ENCODE data around the gene GNRH2.

The GNRH2 gene

DNA sequence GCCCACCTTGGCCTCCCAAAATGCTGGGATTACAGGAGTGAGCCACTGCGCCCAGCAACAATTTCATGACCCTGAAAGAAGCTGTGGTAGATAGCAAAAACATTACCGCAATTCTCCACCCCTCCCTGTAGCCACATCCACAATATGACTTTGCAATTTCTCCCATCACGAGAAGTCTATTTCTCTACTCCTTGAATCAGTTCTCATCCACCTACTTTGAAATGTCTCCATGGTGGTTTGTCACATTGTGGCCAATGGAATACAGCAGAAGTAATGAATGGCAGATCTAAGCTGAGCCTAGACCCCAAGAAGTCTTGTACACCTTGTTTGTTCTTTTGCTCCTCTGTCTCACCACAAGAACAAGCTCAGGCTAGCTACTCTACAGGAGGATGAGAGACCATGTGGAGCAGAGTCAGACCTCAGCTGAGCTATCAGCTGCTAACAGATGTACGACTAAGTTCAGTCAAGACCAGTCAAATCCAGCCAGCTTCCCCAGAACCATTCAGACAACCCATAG, 34.3 kb downstream of the GNRH2 start:
- Mint-ChIP-seq H3K4me1 (ENCODE audit: low read depth) (peaks cover 19% of the 10 kb centered on the region), H3K27me3 (peaks cover 11% of the 10 kb centered on the region), H3K27ac (peak overlapping the region; percentile 30), H3K4me3 (peak overlapping the region; percentile 77), H3K9me3 (ENCODE audit: low read depth) (no peaks in the 10 kb centered on the region), H3K36me3 (peaks cover 2% of the 10 kb centered on the region)

- H3K9me3 Mint-ChIP-seq (ENCODE audit: low read depth), result no peaks in the 10 kb centered on the region
- no peak overlapping the region for H3K4me3 Mint-ChIP-seq
- no peak overlapping the region for H3K27ac Mint-ChIP-seq
- peaks cover 11% of the 10 kb centered on the region for H3K27me3 Mint-ChIP-seq
- H3K36me3 Mint-ChIP-seq, result peaks cover 2% of the 10 kb centered on the region
- peaks cover 17% of the 10 kb centered on the region for H3K4me1 Mint-ChIP-seq (ENCODE audit: low read depth)
Observed at GRCh38 chr20:3080939-3081388, 37.5 kb downstream of the GNRH2 start.

- H3K27me3 Mint-ChIP-seq, result peaks cover 11% of the 10 kb centered on the region
- H3K9me3 Mint-ChIP-seq (ENCODE audit: low read depth), result no peaks in the 10 kb centered on the region
- peaks cover 17% of the 10 kb centered on the region for H3K4me1 Mint-ChIP-seq (ENCODE audit: low read depth)
- H3K36me3 Mint-ChIP-seq, result peaks cover 2% of the 10 kb centered on the region
- H3K4me3 Mint-ChIP-seq, result peak overlapping the region; percentile 77
- H3K27ac Mint-ChIP-seq, result no peak overlapping the region
Observed at GRCh38 chr20:3081641-3082040, 38.2 kb downstream of the GNRH2 start.

- Mint-ChIP-seq H3K27ac (no peak overlapping the region), H3K27me3 (peaks cover 11% of the 10 kb centered on the region), H3K9me3 (ENCODE audit: low read depth) (no peaks in the 10 kb centered on the region), H3K36me3 (peaks cover 2% of the 10 kb centered on the region), H3K4me1 (ENCODE audit: low read depth) (peaks cover 11% of the 10 kb centered on the region), H3K4me3 (peak overlapping the region; percentile 77)
Observed at GRCh38 chr20:3082306-3082951, 39.0 kb downstream of the GNRH2 start.

- peaks cover 2% of the 10 kb centered on the region for H3K36me3 Mint-ChIP-seq
- H3K27ac Mint-ChIP-seq, result no peak overlapping the region
- no peaks in the 10 kb centered on the region for H3K9me3 Mint-ChIP-seq (ENCODE audit: low read depth)
- H3K4me1 Mint-ChIP-seq (ENCODE audit: low read depth), result peaks cover 5% of the 10 kb centered on the region
- peak overlapping the region; percentile 62 for H3K4me3 Mint-ChIP-seq
- H3K27me3 Mint-ChIP-seq, result peaks cover 11% of the 10 kb centered on the region
Observed at GRCh38 chr20:3082955-3083952, 39.8 kb downstream of the GNRH2 start.

GRCh38 chr20:3084283-3084985, 41.0 kb downstream of the GNRH2 start, which contains the start of gene AVP:
Gene AVP (minus strand): TSS chr20:3084724. CDS start chr20:3084674, 50 bp downstream.
- Mint-ChIP-seq H3K4me3 (peak within 1 kb of the TSS; percentile 62), H3K9me3 (ENCODE audit: low read depth) (no peaks in the 10 kb centered on the region), H3K4me1 (ENCODE audit: low read depth) (peaks cover 5% of the 10 kb centered on the region), H3K36me3 (peaks cover 2% of the 10 kb centered on the region), H3K27ac (no peak within 1 kb of the TSS), H3K27me3 (peaks cover 11% of the 10 kb centered on the region)

DNA sequence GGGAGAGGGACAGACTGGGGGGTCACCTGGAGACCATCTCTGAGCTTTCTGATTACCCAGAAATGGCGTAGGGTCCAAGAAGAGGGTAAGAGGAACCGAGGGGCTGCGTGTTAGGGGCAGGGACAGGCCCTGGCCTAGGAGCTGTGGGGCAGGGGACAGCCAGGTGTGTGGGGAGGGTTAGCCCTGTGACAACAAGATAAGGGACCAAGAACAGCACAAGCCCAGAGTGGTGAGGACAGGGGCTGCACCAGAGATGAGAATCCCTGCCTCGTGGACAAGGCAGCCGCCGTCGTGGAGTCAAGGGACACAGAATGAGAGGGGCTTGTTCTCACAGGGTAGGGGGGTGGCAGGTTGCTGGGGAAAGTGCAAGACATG, 41.6 kb downstream of the GNRH2 start:
- no peaks in the 10 kb centered on the region for H3K9me3 Mint-ChIP-seq (ENCODE audit: low read depth)

DNA sequence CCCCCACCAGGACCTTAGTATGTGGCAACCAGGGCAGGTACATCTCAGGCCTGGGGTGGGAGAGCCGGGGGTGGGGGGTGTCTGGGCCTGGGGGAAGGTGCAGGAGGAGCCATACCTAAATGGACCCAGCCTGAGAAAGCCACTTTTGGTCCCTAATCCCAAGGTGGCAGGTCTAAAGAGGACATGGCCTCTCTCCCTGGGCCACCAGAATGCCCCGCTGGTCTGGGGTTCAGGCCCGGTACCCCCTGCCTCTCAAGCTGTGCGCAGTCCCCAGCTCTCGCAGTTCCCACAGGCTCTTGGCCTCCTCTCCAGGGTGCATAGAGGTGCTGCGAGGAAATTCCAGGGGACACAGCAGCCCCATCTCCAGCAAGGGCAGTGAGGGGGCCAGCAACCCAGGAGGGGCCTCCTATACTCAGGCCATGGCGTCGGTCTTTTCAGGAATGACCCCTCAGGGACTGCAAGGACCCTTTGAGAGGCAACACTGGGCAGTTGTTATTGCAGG, 42.2 kb downstream of the GNRH2 start:
- peaks cover 15% of the 10 kb centered on the region for H3K4me1 Mint-ChIP-seq (ENCODE audit: low read depth)
- H3K36me3 Mint-ChIP-seq, result no peaks in the 10 kb centered on the region
- peaks cover 9% of the 10 kb centered on the region for H3K27me3 Mint-ChIP-seq
- no peak overlapping the region for H3K4me3 Mint-ChIP-seq
- H3K9me3 Mint-ChIP-seq (ENCODE audit: low read depth), result no peaks in the 10 kb centered on the region
- no peak overlapping the region for H3K27ac Mint-ChIP-seq

More for the DNA sequence above, 41.6 kb downstream of the GNRH2 start:
- Mint-ChIP-seq H3K4me1 (ENCODE audit: low read depth) (peaks cover 8% of the 10 kb centered on the region), H3K27me3 (peaks cover 11% of the 10 kb centered on the region), H3K4me3 (no peak overlapping the region), H3K36me3 (no peaks in the 10 kb centered on the region), H3K27ac (no peak overlapping the region)

DNA sequence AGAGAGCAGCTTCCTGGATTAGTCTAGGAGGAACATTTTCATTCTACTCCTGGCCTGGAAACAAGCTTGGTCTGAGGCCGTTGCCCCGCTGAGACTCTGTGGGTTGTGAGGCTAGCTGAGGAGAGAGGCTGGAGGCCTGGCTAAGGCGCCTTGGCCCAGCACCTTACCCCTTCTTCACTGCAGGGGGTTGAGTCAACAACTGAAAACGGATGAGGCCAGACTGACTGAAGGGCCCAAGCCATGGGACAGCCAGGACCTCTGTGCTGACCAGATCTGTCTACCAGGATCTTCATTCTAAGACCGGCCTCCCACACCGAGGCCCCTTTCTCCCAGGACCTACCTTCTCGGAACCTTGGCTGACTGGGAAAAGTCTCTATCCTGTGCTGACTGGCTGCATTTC, 44.6 kb downstream of the GNRH2 start:
- Mint-ChIP-seq H3K4me1 (ENCODE audit: low read depth) (peaks cover 24% of the 10 kb centered on the region), H3K27ac (no peak overlapping the region), H3K36me3 (no peaks in the 10 kb centered on the region), H3K9me3 (ENCODE audit: low read depth) (no peaks in the 10 kb centered on the region), H3K27me3 (no peaks in the 10 kb centered on the region), H3K4me3 (no peak overlapping the region)

GRCh38 chr20:3090565-3090964, 47.1 kb downstream of the GNRH2 start:
- H3K36me3 Mint-ChIP-seq, result no peaks in the 10 kb centered on the region
- peaks cover 29% of the 10 kb centered on the region for H3K4me1 Mint-ChIP-seq (ENCODE audit: low read depth)
- no peak overlapping the region for H3K27ac Mint-ChIP-seq
- no peak overlapping the region for H3K4me3 Mint-ChIP-seq
- no peaks in the 10 kb centered on the region for H3K27me3 Mint-ChIP-seq
- no peaks in the 10 kb centered on the region for H3K9me3 Mint-ChIP-seq (ENCODE audit: low read depth)

DNA sequence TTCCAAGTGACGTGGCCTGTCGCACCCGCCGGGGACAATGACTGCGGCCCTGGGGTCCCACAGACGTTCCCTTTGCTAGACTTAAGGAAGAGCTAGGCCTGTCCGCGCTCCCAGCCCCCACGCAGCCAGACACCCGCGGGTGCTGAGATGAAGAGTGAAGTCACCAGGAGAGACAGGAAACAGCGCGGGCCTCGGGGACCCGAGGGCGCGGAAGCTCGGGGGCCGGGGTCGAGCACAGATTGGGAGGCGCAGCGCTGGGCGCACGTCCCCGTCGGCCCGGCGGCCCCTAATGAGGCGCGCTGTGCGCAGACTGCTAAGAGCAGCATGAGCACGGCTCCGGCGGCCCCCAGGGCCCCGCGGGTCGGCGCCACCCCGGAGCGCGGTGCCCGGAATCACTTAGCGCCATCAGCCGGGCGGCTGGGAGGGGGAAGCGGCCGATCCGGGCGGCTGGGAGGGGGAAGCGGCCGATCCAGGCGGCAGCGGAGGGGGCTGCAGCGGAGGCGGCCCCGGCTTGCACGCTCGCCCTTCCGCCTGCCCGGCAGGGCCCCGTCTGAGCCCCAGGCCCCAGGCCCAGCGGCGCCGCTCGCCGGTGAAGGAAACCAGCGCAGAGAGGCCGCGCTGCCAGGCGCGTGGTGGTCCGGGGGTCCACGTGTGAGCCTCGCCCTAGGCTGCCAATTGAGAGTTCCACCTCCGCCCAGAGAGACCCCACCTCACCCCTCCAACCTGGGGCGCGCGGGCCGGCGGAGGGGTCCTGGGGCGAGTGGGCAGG, 49.4 kb downstream of the GNRH2 start:
- Mint-ChIP-seq H3K4me1 (ENCODE audit: low read depth) (peaks cover 31% of the 10 kb centered on the region), H3K4me3 (peak overlapping the region; percentile 84), H3K36me3 (no peaks in the 10 kb centered on the region), H3K9me3 (ENCODE audit: low read depth) (no peaks in the 10 kb centered on the region), H3K27me3 (no peaks in the 10 kb centered on the region), H3K27ac (peak overlapping the region; percentile 96)

GRCh38 chr20:3093861-3094361, 50.5 kb downstream of the GNRH2 start:
- Mint-ChIP-seq H3K4me3 (peak overlapping the region; percentile 70), H3K9me3 (ENCODE audit: low read depth) (no peaks in the 10 kb centered on the region), H3K27ac (peak overlapping the region; percentile 85), H3K36me3 (no peaks in the 10 kb centered on the region), H3K4me1 (ENCODE audit: low read depth) (peaks cover 31% of the 10 kb centered on the region), H3K27me3 (no peaks in the 10 kb centered on the region)

GRCh38 chr20:3094848-3095629, 51.6 kb downstream of the GNRH2 start:
- no peaks in the 10 kb centered on the region for H3K9me3 Mint-ChIP-seq (ENCODE audit: low read depth)
- peak overlapping the region; percentile 22 for H3K27ac Mint-ChIP-seq
- H3K4me3 Mint-ChIP-seq, result no peak overlapping the region
- H3K27me3 Mint-ChIP-seq, result no peaks in the 10 kb centered on the region
- peaks cover 28% of the 10 kb centered on the region for H3K4me1 Mint-ChIP-seq (ENCODE audit: low read depth)
- H3K36me3 Mint-ChIP-seq, result no peaks in the 10 kb centered on the region

Data from activated naive CD8-positive, alpha-beta T cell (primary cell).